Measurements from ENCODE around the gene ZNRF4. TPM values are rescaled to one million over a fixed set of nuclear protein-coding genes. Genes with fewer than 3 reads are reported as not detected.

Gene ZNRF4
- total and polyA plus RNA-seq, 2 donors (not counting 3 experiments of a cell fraction or from before 2014, with no cell fraction given): not detected

DNA sequence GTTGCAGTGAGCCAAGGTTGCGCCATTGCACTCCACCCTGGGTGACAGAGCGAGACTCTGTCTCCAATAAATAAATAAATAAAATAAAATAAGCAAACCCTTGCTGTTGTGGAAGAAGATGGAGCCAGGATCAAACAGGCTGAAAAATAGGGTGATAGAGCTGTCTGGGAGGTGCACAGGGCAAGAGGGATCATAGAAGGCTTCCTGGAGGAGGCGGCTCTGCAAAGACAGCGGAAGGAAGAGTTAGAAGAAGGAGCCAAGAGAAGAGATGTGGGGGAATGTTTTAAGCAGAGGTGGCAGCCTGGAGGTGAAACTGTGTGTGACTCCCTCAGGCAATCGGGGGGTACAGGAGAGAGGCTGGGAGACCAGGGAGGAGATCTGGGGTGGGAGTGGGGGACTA, 40.6 kb downstream of the ZNRF4 start:
- DNase-seq (ENCODE audit: low read depth, low spot score) (no peak), FAIRE-seq (no peak)
- H3K79me2 ChIP-seq (ENCODE audit: control insufficient read depth, insufficient read depth, low read length): no peaks in the 10 kb centered on the region
- no TSS peak for BruUV-seq (replicated peaks)
- H3K4me2 ChIP-seq (ENCODE audit: insufficient read depth, low read length): no peak overlapping the region
- H3K9me1 ChIP-seq (replicated peaks; ENCODE audit: control insufficient read depth, extremely low read depth, insufficient read depth, low read length): no peaks in the 10 kb centered on the region
- H2AFZ ChIP-seq (ENCODE audit: low read depth, low read length): no peak overlapping the region
- CTCF ChIA-PET: no interaction called here
- no peak overlapping the region for H3K27ac ChIP-seq (ENCODE audit: insufficient read depth, low read depth, low read length)
- TF ChIP-seq POLR2A (IDR thresholded peaks at IDR 0.05; ENCODE audit: low read depth, low read length) (no peak), POLR2AphosphoS5 (IDR thresholded peaks at IDR 0.05; ENCODE audit: insufficient read depth, low read depth, low read length) (no peak), JUN (IDR thresholded peaks at IDR 0.05; ENCODE audit: borderline replicate concordance, insufficient read depth, insufficient read length, low read depth) (no peak), GATA2 (IDR thresholded peaks at IDR 0.05; ENCODE audit: insufficient read depth, insufficient read length, low read depth, low read length) (no peak), MYC (IDR thresholded peaks at IDR 0.05; ENCODE audit: low read depth, low read length) (no peak), EZH2 (IDR thresholded peaks at IDR 0.05; ENCODE audit: borderline replicate concordance, low read depth, low read length, severe bottlenecking) (no peak), FOS (IDR thresholded peaks at IDR 0.05; ENCODE audit: borderline replicate concordance, insufficient read depth, low read length) (no peak)
- TF ChIP-seq, protein P1, sequence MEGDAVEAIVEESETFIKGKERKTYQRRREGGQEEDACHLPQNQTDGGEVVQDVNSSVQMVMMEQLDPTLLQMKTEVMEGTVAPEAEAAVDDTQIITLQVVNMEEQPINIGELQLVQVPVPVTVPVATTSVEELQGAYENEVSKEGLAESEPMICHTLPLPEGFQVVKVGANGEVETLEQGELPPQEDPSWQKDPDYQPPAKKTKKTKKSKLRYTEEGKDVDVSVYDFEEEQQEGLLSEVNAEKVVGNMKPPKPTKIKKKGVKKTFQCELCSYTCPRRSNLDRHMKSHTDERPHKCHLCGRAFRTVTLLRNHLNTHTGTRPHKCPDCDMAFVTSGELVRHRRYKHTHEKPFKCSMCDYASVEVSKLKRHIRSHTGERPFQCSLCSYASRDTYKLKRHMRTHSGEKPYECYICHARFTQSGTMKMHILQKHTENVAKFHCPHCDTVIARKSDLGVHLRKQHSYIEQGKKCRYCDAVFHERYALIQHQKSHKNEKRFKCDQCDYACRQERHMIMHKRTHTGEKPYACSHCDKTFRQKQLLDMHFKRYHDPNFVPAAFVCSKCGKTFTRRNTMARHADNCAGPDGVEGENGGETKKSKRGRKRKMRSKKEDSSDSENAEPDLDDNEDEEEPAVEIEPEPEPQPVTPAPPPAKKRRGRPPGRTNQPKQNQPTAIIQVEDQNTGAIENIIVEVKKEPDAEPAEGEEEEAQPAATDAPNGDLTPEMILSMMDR (IDR thresholded peaks at IDR 0.05; ENCODE audit: extremely low read depth in 1 of 2, insufficient read depth in 1 of 2, low read depth in 1 of 2, low read length in 2 of 2): no peak
- TF ChIP-seq, protein P2, sequence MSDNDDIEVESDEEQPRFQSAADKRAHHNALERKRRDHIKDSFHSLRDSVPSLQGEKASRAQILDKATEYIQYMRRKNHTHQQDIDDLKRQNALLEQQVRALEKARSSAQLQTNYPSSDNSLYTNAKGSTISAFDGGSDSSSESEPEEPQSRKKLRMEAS (IDR thresholded peaks at IDR 0.05; ENCODE audit: insufficient read depth, insufficient read length): no peak
- no peaks in the 10 kb centered on the region for H4K20me1 ChIP-seq (replicated peaks; ENCODE audit: control insufficient read depth, extremely low read depth, insufficient read depth, low read length)
- H3K4me3 ChIP-seq (replicated peaks in 1 of 3; ENCODE audit: insufficient read depth in 1 of 3, low read depth in 1 of 3, low read length in 3 of 3): no peak overlapping the region
- H3K9me3 ChIP-seq (replicated peaks; ENCODE audit: control insufficient read depth, insufficient read depth, low read length): no peaks in the 10 kb centered on the region
- no peaks in the 10 kb centered on the region for H3K4me1 ChIP-seq (ENCODE audit: control insufficient read depth, extremely low read depth, insufficient read depth, low read length)
- POLR2A ChIA-PET: no interaction called here
- intact Hi-C loops (cut with micrococcal nuclease) (no loop called here), dilution Hi-C loops (cut with MboI; ENCODE audit: extremely low pct_ligation_motif_present, low sequenced_read_pairs) (loop anchor here (25.0 kb wide), 1 partner anchor 133 kb away; no protein-coding TSS in a partner anchor)
- no peak overlapping the region for H3K9ac ChIP-seq (replicated peaks; ENCODE audit: extremely low read depth, insufficient read depth, low read length)
- peaks cover 15 to 20% of the 10 kb centered on the region in 2 experiments for H3K27me3 ChIP-seq (ENCODE audit: control insufficient read depth in 2 of 2, insufficient read depth in 2 of 2, low read length in 2 of 2)
- no peaks in the 10 kb centered on the region for H3K36me3 ChIP-seq (ENCODE audit: control insufficient read depth in 2 of 2, extremely low read depth in 1 of 2, insufficient read depth in 2 of 2, low read length in 2 of 2)
